ENCODE data around the gene PSMG3.

PSMG3 gene

DNA sequence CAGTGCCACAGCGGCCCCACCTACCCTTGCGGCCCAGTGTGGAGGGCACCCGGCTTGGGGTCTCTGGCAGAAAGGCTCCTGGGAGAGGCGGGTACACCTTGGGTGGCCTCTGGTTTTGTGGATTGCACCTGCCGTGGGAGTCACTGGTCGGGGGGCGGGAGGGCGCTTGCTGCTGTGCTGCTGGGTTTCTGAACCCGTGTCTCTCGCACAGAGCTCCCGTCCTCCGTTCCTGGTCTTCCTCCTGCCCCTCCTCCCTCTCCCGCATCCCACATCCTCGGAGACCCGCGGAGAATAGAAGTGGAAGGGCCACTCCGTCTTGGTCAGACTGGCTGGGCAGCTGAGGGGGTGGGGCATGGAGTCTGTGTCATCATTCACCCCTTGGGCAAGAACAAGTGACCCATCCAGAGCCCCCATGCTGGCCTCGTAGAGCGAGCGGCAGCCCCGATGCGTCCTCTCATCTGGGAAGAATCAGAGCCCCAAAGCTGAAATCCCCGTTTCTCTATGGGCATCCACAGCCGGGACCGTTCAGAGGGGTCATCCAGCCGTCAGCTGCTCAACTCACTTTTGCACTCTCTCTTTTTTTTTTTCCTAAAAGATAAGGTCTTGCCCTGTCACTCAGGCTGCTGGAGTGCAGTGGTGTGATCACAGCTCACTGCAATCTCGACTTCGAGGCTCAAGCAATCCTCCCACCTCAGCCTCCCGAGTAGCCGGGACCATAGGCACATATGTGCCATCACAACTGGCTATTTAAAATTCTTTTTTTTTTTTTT is 35.3 kb downstream of the PSMG3 start:
- Histone ChIP-seq H3K27me3 (ENCODE audit: insufficient read depth, low read length) (no peaks in the 10 kb centered on the region), H3K4me3 (ENCODE audit: low read depth, low read length, poor library complexity, severe bottlenecking) (no peak overlapping the region), H3K4me1 (ENCODE audit: insufficient read depth, low read length, severe bottlenecking) (peaks cover 30% of the 10 kb centered on the region), H3K27ac (ENCODE audit: low read depth, low read length, poor library complexity, severe bottlenecking) (no peak overlapping the region), H3K36me3 (ENCODE audit: insufficient read depth, low read length) (peaks cover 8% of the 10 kb centered on the region), H3K9ac (ENCODE audit: low read length) (no peak overlapping the region), H3F3A (ENCODE audit: insufficient read depth, low read length) (no peaks in the 10 kb centered on the region), H2AFZ (ENCODE audit: low read length) (no peak overlapping the region), H3K4me2 (ENCODE audit: low read length) (no peak overlapping the region), H3K79me2 (ENCODE audit: insufficient read depth, low read length) (0 out of 2 replicates have a peak, but pooled peaks cover 8% of the 10 kb centered on the region), H3K9me3 (ENCODE audit: low read length) (no peaks in the 10 kb centered on the region), H3K9me2 (ENCODE audit: low read depth, low read length) (no peaks in the 10 kb centered on the region), H4K20me1 (ENCODE audit: insufficient read depth, low read length) (no peaks in the 10 kb centered on the region)
- TF ChIP-seq, protein P1, sequence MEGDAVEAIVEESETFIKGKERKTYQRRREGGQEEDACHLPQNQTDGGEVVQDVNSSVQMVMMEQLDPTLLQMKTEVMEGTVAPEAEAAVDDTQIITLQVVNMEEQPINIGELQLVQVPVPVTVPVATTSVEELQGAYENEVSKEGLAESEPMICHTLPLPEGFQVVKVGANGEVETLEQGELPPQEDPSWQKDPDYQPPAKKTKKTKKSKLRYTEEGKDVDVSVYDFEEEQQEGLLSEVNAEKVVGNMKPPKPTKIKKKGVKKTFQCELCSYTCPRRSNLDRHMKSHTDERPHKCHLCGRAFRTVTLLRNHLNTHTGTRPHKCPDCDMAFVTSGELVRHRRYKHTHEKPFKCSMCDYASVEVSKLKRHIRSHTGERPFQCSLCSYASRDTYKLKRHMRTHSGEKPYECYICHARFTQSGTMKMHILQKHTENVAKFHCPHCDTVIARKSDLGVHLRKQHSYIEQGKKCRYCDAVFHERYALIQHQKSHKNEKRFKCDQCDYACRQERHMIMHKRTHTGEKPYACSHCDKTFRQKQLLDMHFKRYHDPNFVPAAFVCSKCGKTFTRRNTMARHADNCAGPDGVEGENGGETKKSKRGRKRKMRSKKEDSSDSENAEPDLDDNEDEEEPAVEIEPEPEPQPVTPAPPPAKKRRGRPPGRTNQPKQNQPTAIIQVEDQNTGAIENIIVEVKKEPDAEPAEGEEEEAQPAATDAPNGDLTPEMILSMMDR (IDR thresholded peaks at IDR 0.05; ENCODE audit: low read length): no peak
- TF ChIP-seq EZH2 (IDR thresholded peaks at IDR 0.05; ENCODE audit: borderline replicate concordance, low read length): no peak

DNA sequence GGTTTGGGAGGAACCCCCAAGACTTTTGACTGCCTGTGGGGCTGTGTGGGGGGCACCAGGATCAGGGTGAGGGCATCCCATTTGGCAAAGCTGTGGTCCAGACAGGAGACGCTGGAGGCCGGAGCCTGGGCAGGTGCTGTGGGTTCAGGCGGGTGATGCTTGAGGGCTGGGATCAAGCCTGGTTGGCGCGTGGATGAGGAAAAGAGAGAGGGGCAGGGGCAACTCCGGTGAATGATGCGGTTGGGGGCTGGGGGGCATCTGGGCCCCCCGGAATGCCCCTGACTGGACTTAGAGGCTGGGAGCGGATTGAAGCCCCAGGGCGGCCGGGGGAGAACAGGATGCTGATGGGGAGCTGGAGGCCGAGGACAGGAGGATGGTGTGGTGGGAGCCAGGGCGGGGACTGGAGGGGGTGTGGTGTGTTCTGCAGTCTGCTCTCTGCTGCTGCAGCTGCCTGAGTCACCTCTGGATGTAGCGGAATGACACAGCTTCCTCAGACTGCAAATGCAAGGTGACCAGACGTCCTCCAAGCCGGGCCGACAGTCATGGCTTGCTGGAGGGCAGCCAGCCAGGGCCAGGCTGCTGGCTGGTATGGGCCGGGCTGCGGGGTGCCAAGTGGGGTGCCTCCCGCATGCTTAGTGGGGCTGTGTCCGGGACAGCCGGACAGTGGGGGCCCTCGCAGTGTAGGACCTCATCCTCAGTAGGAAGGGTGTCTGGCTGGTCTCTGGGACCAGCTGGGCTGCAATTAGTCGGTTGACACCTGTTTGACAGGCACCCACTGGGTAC is 36.1 kb downstream of the PSMG3 start:
- no peak overlapping the region for H3K4me3 ChIP-seq (ENCODE audit: low read depth, low read length, poor library complexity, severe bottlenecking)
- H3K9me3 ChIP-seq (ENCODE audit: low read length): no peaks in the 10 kb centered on the region
- H2AFZ ChIP-seq (ENCODE audit: low read length): no peak overlapping the region
- H3K36me3 ChIP-seq (ENCODE audit: insufficient read depth, low read length): 0 out of 2 replicates have a peak, but pooled peaks cover 3% of the 10 kb centered on the region
- no peaks in the 10 kb centered on the region for H4K20me1 ChIP-seq (ENCODE audit: insufficient read depth, low read length)
- no peak for TF ChIP-seq EZH2 (IDR thresholded peaks at IDR 0.05; ENCODE audit: borderline replicate concordance, low read length)
- TF ChIP-seq, protein P1 (IDR thresholded peaks at IDR 0.05; ENCODE audit: low read length): no peak
- H3K4me1 ChIP-seq (ENCODE audit: insufficient read depth, low read length, severe bottlenecking): peaks cover 30% of the 10 kb centered on the region
- no peak overlapping the region for H3K27ac ChIP-seq (ENCODE audit: low read depth, low read length, poor library complexity, severe bottlenecking)
- H3K4me2 ChIP-seq (ENCODE audit: low read length): peak overlapping the region; percentile 85; the same call in 1 of the 2 replicates
- no peaks in the 10 kb centered on the region for H3F3A ChIP-seq (ENCODE audit: insufficient read depth, low read length)
- H3K9me2 ChIP-seq (ENCODE audit: low read depth, low read length): no peaks in the 10 kb centered on the region
- no peak overlapping the region for H3K9ac ChIP-seq (ENCODE audit: low read length)
- H3K79me2 ChIP-seq (ENCODE audit: insufficient read depth, low read length): 0 out of 2 replicates have a peak, but pooled peaks cover 8% of the 10 kb centered on the region
- H3K27me3 ChIP-seq (ENCODE audit: insufficient read depth, low read length): no peaks in the 10 kb centered on the region

DNA sequence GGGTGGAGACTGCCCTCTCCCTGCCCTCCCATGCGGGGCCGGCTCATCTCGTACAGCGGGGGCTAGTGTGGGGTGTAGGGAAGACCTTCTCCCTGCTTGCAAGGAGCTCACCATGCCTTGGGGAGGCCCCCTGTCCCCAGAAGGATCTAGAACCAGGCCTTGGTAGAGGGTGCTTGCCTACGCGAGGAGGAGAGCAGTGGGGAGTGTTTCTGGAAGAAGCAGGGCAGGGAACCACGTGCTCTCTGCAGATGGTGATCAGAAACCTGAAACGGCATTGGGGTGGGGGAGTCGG is 36.6 kb downstream of the PSMG3 start:
- Histone ChIP-seq H3F3A (ENCODE audit: insufficient read depth, low read length) (no peaks in the 10 kb centered on the region), H3K9ac (ENCODE audit: low read length) (no peak overlapping the region), H3K27ac (ENCODE audit: low read depth, low read length, poor library complexity, severe bottlenecking) (peak overlapping the region; percentile 33), H4K20me1 (ENCODE audit: insufficient read depth, low read length) (no peaks in the 10 kb centered on the region), H2AFZ (ENCODE audit: low read length) (no peak overlapping the region), H3K4me1 (ENCODE audit: insufficient read depth, low read length, severe bottlenecking) (peaks cover 30% of the 10 kb centered on the region), H3K79me2 (ENCODE audit: insufficient read depth, low read length) (0 out of 2 replicates have a peak, but pooled peaks cover 8% of the 10 kb centered on the region), H3K36me3 (ENCODE audit: insufficient read depth, low read length) (0 out of 2 replicates have a peak, but pooled peaks cover 3% of the 10 kb centered on the region), H3K4me2 (ENCODE audit: low read length) (peak overlapping the region; percentile 85), H3K4me3 (ENCODE audit: low read depth, low read length, poor library complexity, severe bottlenecking) (no peak overlapping the region), H3K27me3 (ENCODE audit: insufficient read depth, low read length) (no peaks in the 10 kb centered on the region), H3K9me2 (ENCODE audit: low read depth, low read length) (no peaks in the 10 kb centered on the region), H3K9me3 (ENCODE audit: low read length) (no peaks in the 10 kb centered on the region)
- TF ChIP-seq, protein P1 (IDR thresholded peaks at IDR 0.05; ENCODE audit: low read length): no peak
- no peak for TF ChIP-seq EZH2 (IDR thresholded peaks at IDR 0.05; ENCODE audit: borderline replicate concordance, low read length)

Data from OCI-LY1 (cell line).